NOMO-1 treated with dmso at 0.1 percent for 144 hours (cell line): Measurements from ENCODE around the gene MNDA.
"Not testable (repeated sequence)": the region's sequence is repeated elsewhere in the genome, so short reads cannot be mapped to it uniquely, and the experiment has no call there.

Experiments
- DNase-seq: peaks from one replicate; lab custom pipeline; 2025; ENCODE audit not compliant: unreplicated experiment; lab: John Stamatoyannopoulos, UW

MNDA gene

GRCh38 chr1:158838660-158839059 lies 7.5 kb downstream of the MNDA start:
- DNase-seq = no peak

GRCh38 chr1:158839566-158839965 lies 8.4 kb downstream of the MNDA start:
- no peak for DNase-seq

- DNase-seq = no peak
These were observed 9.1 kb downstream of the MNDA start for GRCh38 chr1:158840236-158840635.

GRCh38 chr1:158864595-158864994 lies 33.4 kb downstream of the MNDA start:
- no peak for DNase-seq

- not testable (repeated sequence) for DNase-seq
These were observed 39.3 kb downstream of the MNDA start for GRCh38 chr1:158870438-158870837.

GRCh38 chr1:158873141-158873540 lies 42.0 kb downstream of the MNDA start:
- DNase-seq = no peak

GRCh38 chr1:158893654-158894053 lies 62.5 kb downstream of the MNDA start:
- DNase-seq = no peak

GRCh38 chr1:158898722-158899121 lies 67.6 kb downstream of the MNDA start:
- no peak for DNase-seq
